Activated B cell treated with CpG ODN at 0.5 μM for 24 hours (primary cell): ENCODE data around the gene NGEF. TPM values are rescaled to one million over a fixed set of nuclear protein-coding genes. Genes with fewer than 3 reads are reported as not detected.

Experiments used
- ATAC-seq: fragments of 200-7000 bp; cut with Tn5 transposase; one replicate; pipeline ENCODE4 v1.10.0; 2021; ENCODE audit warnings: low read depth, mild to moderate bottlenecking, moderate library complexity
- CTCF ChIA-PET: fragments of 350-600 bp; sonication (Branson Sonifier 250); formaldehyde crosslinking; loops from one replicate; lab custom pipeline; 2021; ENCODE audit warnings: antibody characterized with exemption; lab: Charles Lee
- POLR2A ChIA-PET: fragments of 350-600 bp; sonication (Branson Sonifier 250); formaldehyde crosslinking; loops from one replicate; lab custom pipeline; 2021; ENCODE audit warnings: antibody characterized with exemption; lab: Charles Lee
- DNase-seq: peaks from one replicate; pipeline ENCODE4 v3.0.0; 2022
- H3K27ac Mint-ChIP-seq: one replicate; pipeline ENCODE4 v1.8.0; 2020; ENCODE audit warnings: mixed read lengths
- H3K27me3 Mint-ChIP-seq: one replicate; pipeline ENCODE4 v1.8.0; 2021; ENCODE audit warnings: mixed read lengths
- H3K36me3 Mint-ChIP-seq: one replicate; pipeline ENCODE4 v1.8.0; 2021; ENCODE audit warnings: low read depth, mixed read lengths
- H3K4me1 Mint-ChIP-seq: one replicate; pipeline ENCODE4 v1.8.0; 2021; ENCODE audit warnings: mixed read lengths
- H3K4me3 Mint-ChIP-seq: one replicate; pipeline ENCODE4 v1.8.0; 2020; ENCODE audit warnings: mild to moderate bottlenecking, mixed read lengths
- H3K9me3 Mint-ChIP-seq: one replicate; pipeline ENCODE4 v1.8.0; 2020; ENCODE audit warnings: mixed read lengths
- CTCF ChIP-seq: fragments of 200-600 bp; IDR thresholded peaks from one replicate; pipeline ENCODE4 v1.8.0; 2022; ENCODE audit warnings: antibody characterized with exemption, mild to moderate bottlenecking
- intact Hi-C: fragments of 100-400 bp; cut with micrococcal nuclease; formaldehyde crosslinking; loops from one replicate; pipeline ENCODE4 v1.15.1; 2024
- total RNA-seq: library from RNA; stranded (reverse); gene quantifications from 2 replicates; pipeline ENCODE4 v1.2.3, GENCODE V29; 2022

NGEF gene
- total RNA-seq, 1 donor from 2014 or later = not detected

DNA sequence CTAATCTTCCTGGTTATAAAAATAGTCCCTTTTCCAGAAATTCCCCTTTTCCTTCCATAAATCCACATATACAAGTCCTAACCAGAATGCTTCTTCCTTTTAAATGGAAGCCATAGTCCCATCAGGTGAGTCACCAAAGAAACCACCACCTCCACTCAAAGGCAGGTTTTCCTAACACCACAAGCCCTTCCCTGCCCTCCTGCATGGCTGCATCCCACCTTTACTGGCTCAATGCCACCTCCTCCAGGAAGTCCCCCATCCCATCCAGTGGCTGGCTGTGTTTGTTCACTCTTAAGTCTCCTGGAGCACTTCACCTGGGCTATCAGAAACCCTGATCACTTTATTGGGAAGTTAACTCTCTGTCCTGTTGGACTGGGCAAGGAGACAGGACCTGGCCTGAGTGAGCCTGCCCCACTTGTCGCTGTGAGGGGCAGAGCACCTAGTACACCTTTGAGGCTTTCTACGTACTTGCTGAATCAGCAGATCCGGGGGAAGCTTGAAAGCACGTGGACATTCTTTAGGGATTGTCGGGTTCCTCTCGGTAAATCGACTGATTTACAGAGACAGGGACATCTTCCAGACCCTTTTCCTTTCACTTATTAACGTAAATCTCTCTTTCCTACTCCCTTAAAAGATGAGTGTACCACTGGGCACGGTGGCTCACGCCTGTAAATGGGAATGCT, 71.0 kb downstream of the NGEF start:
- ChIA-PET CTCF (no interaction called here), POLR2A (no interaction called here)
- no peak overlapping the region for H3K27ac Mint-ChIP-seq
- intact Hi-C loops = no loop called here
- H3K27me3 Mint-ChIP-seq = peaks cover 9% of the 10 kb centered on the region
- H3K4me1 Mint-ChIP-seq = no peaks in the 10 kb centered on the region
- no peak overlapping the region for H3K4me3 Mint-ChIP-seq
- peaks cover 2% of the 10 kb centered on the region for H3K9me3 Mint-ChIP-seq
- no peaks in the 10 kb centered on the region for H3K36me3 Mint-ChIP-seq
- TF ChIP-seq CTCF = no peak
- ATAC-seq (no peak), DNase-seq (no peak)

GRCh38 chr2:232941400-232941799, 71.7 kb downstream of the NGEF start:
- Mint-ChIP-seq H3K27me3 (peaks cover 11% of the 10 kb centered on the region), H3K4me3 (no peak overlapping the region), H3K36me3 (no peaks in the 10 kb centered on the region), H3K4me1 (no peaks in the 10 kb centered on the region), H3K9me3 (peaks cover 2% of the 10 kb centered on the region), H3K27ac (no peak overlapping the region)
- TF ChIP-seq CTCF = no peak
- POLR2A ChIA-PET = no interaction called here
- no peak for ATAC-seq
- intact Hi-C loops = no loop called here
- CTCF ChIA-PET = no interaction called here
- no peak for DNase-seq

- intact Hi-C loops = no loop called here
- ATAC-seq (no peak), DNase-seq (no peak)
- H3K27me3 Mint-ChIP-seq = peaks cover 16% of the 10 kb centered on the region
- peaks cover 2% of the 10 kb centered on the region for H3K9me3 Mint-ChIP-seq
- H3K4me3 Mint-ChIP-seq = no peak overlapping the region
- H3K4me1 Mint-ChIP-seq = no peaks in the 10 kb centered on the region
- H3K27ac Mint-ChIP-seq = no peak overlapping the region
- H3K36me3 Mint-ChIP-seq = no peaks in the 10 kb centered on the region
- ChIA-PET CTCF (no interaction called here), POLR2A (no interaction called here)
- TF ChIP-seq CTCF = no peak
Measured at GRCh38 chr2:232940724-232941123, 72.3 kb downstream of the NGEF start.

- Mint-ChIP-seq H3K4me1 (no peaks in the 10 kb centered on the region), H3K36me3 (no peaks in the 10 kb centered on the region), H3K27me3 (peaks cover 25% of the 10 kb centered on the region), H3K9me3 (peaks cover 2% of the 10 kb centered on the region), H3K27ac (no peak overlapping the region), H3K4me3 (no peak overlapping the region)
- intact Hi-C loops = no loop called here
- CTCF ChIA-PET = no interaction called here
- POLR2A ChIA-PET = no interaction called here
- TF ChIP-seq CTCF = no peak
- ATAC-seq (no peak), DNase-seq (no peak)
Measured at GRCh38 chr2:232937278-232937906, 75.7 kb downstream of the NGEF start.

GRCh38 chr2:232931636-232932035, 81.4 kb downstream of the NGEF start:
- H3K27ac Mint-ChIP-seq = no peak overlapping the region

More at GRCh38 chr2:232931636-232932035, 81.4 kb downstream of the NGEF start:
- TF ChIP-seq CTCF = no peak
- Mint-ChIP-seq H3K36me3 (no peaks in the 10 kb centered on the region), H3K27me3 (peaks cover 43% of the 10 kb centered on the region), H3K4me1 (peaks cover 7% of the 10 kb centered on the region), H3K4me3 (no peak overlapping the region), H3K9me3 (no peaks in the 10 kb centered on the region)
- no peak for ATAC-seq
- intact Hi-C loops = no loop called here
- DNase-seq = no peak
- POLR2A ChIA-PET = no interaction called here
- CTCF ChIA-PET = interaction anchor here (0.5 to 0.7 kb wide), 2 partner anchors 95 to 122 kb away, joined by 3 to 4 read pairs; no protein-coding TSS in a partner anchor
